Kidney capillary endothelial cell (primary cell): Measurements from ENCODE around the gene LACTB.
"Not testable (repeated sequence)": the region's sequence is repeated elsewhere in the genome, so short reads cannot be mapped to it uniquely, and the experiment has no call there.

Source experiments
- DNase-seq: peaks from one replicate; pipeline ENCODE4 v3.0.0-alpha.2; 2018; ENCODE audit warnings: low spot score

LACTB gene

DNA sequence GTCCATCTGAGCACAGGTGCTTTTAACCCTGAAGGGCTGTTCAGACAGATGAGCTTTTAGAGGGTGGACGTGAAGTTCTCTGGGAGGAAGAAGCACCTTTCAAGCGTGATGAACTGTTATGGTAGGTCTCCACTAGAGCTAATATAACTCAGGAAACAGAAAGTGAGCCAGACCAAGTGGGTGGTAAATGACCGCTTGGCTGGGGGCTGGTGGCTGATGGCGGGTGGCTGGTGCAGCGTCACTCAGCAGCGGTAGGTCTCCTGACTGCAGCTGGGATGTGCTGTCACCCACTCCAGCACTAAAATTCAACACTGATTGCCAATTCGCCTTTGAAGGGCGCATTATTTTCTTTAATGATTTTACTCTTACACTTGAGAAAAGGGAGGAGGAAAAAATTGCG, 31.2 kb upstream of the LACTB start:
- DNase-seq: no peak

DNA sequence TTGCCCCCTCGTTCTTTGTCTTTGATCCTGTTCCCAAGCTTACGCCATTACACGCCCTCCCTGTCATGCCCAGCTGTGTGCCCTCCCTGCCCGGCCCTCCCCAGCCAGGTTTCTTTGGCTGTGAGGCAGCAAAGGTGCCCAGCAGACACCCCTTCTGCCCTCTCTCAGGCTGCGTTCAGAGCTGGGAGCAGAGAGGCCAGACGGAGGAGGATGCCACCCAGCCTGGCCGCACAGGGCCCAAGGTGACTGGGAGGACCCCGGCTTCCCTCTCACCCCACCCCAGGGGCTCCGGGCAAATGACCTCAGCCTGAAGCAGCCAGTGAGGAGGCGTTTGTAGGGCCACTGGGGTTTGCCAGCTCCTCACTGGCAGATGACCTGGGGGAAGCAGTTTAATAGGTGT, 30.8 kb upstream of the LACTB start:
- no peak for DNase-seq

DNA sequence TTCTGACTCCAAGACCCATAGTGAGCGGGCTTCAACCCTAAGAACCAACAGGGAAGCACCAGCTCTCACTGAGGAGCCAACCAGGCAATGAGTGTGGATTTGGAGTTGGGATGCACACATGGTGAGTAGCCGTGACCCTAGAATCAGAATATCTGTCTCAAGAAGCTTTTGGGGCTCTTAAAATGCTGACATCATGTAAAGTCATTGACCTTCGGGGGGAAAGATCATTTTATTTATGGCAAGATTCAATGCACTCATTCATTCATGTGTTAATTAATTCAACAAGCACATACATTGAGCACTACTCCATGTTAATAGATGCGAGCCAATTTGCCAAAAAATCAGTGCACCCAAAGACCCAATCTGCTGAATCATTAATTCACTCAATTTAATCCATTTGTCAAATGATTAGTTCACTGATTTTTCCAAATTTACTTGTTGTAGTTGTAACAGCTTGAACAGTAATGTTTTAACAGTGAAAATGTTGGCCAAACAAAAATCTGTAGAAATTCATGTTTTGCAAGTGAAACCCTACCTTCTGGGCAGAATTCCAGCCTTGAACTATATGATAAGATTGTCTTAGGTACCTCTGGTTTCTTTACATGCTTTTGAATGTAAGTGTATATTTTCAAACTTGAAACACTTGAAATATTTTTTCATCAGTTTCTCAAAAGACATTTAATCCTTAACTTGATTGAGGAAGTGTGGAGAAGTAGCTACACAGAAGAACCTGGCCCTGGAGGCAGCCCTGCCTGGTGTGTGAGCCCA, 29.8 kb upstream of the LACTB start:
- no peak for DNase-seq

DNA sequence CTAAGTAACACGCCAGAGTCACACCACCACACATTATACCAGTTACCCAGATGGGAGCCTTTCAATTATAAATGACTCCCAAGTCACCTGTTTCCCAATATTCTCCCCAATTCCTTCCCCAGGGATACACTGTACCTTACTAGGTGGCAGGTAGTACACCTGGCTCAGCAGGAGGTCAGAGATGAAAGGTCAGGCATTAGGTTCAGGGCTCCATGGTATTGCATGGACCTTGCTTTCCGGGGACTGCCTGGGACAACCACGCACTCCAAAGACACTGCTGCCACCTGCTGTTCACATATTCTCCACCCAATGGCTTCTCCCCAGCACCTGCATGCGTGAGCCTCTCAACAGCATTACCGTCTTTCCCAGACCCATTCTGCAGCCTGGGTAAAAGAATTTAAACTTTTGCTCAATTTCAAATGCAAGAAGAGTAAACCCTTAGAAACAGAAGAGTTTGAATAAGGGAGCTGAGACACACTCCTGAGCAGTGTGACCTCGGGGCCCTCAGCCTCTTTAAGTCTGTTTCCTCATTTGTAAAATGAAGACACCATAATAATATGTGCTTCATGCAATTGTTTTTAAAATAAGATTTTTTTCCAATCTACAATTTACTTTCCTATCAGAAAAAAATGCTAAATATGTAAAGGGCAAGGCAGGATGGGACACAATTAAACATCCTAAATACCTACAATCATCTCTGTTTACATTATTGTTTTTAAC, 28.0 kb upstream of the LACTB start:
- peak; percentile 71 for DNase-seq

DNA sequence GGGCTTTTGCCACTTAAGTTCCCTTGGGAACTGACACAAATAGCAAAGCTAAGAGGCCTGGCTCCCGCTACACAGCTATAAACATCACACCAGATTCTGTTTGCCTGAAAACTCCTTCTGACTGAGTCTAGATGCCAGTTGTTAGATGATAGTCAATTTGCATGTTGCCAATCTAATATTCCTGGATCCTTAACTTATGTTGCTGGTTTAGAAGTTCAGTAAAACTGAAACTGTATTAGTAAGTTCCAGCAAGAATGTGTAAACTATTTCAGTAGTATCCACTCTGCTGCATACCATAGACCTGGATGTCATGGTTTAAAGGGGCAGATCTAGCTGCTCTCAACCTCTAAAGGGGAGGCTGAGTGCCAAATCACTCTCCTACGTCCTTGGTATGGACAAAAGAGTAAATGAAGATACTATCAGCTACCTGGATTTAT, 27.1 kb upstream of the LACTB start:
- no peak for DNase-seq

DNA sequence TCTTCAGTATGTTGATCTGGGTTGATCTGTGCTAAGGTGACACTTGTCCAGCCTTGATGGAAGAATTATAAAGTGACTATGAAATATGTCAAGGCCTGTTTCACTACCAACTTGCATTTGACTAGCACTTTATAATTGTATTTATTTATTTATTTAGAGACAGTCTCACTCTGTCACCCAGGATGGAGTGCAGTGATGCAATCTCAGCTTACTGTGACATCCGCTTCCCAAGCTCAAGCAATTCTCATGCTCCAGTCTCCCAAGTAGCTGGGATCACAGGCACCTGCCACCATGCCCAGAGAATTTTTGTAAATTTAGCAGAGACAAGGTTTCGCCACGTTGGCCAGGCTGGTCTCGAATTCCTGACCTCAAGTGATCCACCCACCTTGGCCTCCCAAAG, 25.5 kb upstream of the LACTB start:
- DNase-seq: no peak

DNA sequence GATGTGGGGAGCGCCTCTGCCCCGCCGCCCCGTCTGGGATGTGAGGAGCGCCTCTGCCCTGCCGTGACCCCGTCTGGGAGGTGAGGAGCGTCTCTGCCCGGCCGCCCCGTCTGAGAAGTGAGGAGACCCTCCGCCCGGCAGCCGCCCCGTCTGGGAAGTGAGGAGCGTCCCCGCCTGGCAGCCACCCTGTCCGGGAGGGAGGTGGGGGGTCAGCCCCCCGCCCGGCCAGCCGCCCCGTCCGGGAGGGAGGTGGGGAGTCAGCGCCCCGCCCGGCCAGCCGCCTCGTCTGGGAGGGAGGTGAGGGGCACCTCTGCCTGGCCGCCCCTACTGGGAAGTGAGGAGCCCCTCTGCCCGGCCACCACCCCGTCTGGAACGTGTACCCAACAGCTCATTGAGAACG, 22.8 kb upstream of the LACTB start:
- not testable (repeated sequence) for DNase-seq

DNA sequence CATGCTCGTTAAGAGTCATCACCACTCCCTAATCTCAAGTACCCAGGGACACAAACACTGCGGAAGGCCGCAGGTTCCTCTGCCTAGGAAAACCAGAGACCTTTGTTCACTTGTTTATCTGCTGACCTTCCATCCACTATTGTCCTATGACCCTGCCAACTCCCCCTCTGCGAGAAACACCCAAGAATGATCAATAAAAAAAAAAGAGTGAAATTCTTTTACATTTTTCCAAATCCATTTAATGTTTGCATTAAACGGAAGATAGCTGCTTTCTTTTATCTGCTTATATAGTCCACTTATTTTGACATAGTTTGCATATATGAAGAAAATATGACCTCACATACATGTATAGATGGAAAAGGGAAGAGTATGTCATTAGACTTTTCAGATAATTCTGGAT, 22.1 kb upstream of the LACTB start:
- DNase-seq: not testable (repeated sequence)

DNA sequence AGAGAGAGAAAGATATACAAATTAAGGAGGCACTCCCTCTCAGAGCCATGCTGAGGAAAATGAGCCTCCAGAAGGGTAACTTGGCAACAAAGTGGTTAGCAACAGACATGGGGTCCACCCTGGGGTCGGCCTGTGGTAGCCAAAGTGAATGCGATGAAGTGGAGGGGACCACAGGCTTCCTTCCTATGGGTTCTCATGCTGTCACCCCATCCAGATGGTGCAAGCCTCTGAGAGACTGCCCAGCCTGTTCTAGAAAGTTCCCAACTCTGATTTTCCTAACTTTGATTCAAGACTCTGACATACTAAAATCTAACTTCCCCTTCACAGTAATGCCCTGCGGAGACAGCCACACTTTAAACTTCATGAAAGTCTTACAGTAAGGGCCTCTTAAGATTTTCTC, 18.2 kb upstream of the LACTB start:
- no peak for DNase-seq

DNA sequence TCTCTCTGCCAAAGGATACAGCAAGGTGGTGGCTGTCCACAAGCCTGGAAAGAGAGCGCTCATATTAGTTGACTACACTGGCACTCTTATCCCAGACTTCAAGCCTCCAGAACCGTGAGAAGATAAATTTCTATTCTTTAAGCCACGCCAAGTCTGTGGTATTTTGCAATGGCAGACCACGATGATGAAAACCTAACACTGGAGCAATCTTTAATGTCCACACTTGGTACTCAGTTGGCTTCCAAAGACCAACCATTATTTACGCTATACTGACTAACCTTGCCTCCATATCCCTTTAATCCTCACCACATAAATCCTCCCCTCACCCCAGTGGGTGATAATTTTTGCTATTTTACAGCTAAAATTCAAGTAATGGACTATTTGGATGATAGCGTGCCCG, 16.9 kb upstream of the LACTB start:
- DNase-seq: no peak

DNA sequence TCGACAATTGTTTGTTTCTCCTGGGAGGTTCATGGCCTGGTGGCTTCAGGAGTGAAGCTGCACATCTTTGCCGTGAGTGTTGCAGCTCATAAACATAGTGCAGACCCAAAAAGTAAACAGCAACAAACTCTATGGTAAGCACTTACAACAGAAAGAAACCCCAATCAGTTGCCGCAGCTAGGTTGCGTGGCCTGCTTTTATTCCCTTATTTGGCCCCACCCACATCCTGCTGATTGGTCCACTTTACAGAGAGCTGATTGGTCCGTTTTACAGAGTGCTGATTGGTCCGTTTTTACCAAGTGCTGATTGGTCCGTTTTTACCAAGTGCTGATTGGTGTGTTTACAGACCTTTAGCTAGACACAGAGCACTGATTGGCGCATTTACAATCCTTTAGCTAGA, 16.3 kb upstream of the LACTB start:
- DNase-seq: not testable (repeated sequence)

DNA sequence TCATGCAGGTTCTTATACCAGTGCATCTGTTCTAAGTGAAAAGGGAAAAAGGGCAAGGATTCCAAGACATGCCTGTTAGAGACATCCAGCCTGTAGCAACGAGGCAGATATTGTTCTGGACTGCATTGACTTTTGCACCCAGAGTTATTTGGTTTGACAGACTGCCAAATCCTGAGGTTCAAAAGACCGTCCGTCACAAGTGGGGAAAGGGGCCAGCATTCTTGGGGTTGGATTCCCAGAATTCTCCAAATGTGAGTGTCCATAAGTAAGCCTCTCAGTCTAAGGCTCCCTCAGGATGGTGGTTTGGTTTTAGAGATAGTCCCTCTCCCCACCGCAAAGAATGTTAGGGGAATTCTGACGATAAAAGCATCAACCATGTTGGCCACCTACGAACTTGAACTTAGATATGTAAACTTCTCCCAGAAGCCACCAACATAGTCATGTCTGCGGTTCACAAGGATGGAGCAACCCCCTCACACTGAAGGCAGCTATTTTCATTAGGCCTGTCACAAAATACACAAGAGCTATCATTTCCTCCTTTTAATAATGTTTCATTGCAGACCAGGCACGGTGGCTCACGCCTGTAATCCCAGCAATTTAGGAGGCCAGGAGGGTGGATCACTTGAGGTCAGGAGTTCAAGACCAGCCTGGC, 13.6 kb upstream of the LACTB start:
- no peak for DNase-seq

DNA sequence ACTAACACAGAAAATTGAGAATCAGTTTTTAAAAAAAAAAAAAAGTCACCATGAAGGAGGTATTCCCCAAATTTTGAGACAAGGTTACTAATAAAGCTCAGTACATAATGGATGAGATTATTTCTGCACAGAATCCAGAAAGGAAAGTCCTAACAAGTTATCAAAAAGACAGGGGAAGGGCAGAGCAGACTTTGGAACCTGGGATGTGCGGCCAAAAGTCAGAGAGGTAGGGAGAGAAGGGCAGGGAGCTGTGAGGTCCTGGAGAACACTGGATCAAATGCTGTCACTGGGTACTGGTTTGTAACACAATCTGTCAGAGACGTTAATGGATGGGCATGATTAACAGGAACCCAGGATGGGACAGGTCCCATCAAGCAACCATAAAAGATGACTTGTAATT, 12.2 kb upstream of the LACTB start:
- DNase-seq: no peak

DNA sequence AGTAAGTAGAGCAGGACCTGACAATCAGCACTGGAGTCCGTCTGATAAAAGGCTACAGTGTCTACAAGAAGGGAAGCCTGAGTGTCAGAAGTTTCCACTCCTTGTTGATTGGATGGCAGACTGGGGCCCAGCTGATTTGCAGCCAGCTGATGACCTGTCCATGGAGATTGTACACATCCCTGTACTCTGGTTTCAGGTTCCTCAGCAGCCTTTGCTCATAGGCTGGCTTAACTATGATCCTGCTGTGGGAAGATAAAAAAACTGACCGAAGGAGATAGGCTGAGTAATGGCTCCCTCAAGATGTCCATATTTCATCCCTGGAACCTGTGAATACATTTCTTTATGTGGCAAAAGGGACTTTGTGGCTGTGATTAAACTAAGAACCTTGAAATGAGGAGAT, 11.7 kb upstream of the LACTB start:
- DNase-seq: no peak

DNA sequence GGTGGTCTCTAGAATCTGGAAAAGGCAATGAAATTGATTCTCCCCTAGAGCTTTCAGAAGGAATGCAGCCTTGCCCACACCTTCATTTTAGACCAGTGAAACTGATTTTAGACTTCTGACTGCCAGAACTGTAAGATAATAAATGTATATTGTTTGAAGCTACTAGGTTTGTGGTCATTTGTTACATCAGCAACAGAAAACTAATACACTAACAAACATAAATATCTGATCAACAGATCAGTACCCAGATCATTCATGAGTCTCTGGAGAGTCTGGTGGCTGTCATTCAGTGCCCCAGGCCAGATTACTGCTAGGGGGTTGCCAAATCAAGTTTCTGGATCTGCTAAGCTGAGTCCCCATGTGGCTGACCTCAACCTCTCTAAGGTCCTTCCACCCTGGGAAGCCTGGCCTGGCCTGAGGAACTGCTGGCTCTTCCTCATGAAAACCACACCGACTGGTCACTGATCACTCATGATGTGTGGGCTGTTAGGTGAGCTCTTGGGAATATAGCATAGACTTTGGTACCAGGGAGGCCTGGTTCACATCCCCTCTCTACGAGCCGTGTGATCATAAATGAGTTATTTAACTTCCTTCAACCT, 11.1 kb upstream of the LACTB start:
- no peak for DNase-seq

DNA sequence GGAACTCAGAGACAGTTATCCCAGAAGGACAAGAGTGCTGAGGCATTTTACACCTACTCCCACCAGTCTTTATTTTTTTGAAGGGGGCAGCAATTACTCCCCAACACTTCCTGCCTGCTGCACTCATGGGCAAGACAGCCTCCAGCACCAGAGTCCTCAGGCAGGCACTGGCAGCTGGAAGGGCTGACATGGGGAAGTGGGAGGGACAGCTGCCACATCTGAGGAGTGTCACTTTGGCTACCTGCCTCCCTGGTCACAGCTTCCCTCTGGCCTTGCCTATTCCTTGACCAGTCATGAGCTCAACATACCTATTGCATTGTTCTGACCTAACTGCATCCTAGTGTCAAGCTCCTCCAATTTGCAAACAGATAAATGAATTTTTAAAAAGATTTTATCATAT, 10.2 kb upstream of the LACTB start:
- no peak for DNase-seq

DNA sequence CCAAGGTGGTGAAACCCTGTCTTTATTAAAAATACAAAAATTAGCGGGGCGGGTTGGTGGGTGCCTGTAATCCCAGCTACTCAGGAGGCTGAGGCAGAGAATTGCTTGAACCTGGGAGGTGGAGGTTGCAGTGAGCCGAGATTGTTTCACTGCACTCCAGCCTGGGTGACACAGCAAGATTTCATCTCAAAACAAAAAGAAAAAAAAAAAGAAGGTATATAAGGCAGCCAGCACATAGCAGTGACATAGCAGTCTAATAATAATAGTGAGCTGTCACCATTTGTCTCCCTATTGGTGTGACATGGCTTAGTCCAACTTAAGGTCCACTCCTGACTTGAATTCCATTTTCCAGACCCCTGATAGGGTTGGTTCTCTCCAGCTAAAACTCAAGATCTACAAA, 8.8 kb upstream of the LACTB start:
- no peak for DNase-seq

DNA sequence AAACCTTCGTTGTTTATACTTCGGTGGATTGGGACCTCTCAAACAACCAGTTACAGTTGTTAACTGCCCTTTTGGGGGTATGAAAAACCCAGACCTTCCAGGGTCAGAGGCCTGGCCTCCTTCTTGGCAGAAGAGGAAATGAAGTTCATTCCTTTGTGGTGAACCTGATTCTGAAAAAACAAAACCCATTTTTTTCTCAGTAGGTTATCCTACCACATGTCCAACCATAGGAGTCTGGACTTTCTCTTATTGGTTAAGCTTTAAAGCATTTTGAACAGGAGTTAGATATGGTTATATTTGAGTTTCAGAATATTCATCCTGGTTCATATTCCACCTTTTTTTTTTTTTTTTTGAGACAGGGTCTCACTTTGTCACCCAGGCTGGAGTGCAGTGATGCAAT, 7.2 kb upstream of the LACTB start:
- DNase-seq: no peak

DNA sequence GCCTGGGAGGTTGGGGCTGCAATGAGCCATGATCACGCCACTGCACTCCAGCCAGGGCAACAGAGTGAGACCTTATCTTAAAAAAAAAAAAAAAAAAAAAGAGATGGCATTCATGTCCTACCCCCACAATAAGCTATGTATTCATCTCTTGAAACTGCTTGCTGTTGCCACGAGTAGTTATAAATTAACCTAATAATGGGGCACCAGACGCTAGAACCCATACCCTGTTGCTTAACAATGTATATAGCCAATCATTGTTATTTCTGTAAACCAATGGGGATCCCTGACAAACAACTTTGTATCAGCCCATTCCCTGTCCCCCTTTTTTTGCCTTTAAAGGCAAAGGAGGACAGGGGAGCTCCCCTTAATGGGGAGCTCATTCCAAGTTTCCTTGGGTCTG, 2.8 kb upstream of the LACTB start:
- DNase-seq: no peak

DNA sequence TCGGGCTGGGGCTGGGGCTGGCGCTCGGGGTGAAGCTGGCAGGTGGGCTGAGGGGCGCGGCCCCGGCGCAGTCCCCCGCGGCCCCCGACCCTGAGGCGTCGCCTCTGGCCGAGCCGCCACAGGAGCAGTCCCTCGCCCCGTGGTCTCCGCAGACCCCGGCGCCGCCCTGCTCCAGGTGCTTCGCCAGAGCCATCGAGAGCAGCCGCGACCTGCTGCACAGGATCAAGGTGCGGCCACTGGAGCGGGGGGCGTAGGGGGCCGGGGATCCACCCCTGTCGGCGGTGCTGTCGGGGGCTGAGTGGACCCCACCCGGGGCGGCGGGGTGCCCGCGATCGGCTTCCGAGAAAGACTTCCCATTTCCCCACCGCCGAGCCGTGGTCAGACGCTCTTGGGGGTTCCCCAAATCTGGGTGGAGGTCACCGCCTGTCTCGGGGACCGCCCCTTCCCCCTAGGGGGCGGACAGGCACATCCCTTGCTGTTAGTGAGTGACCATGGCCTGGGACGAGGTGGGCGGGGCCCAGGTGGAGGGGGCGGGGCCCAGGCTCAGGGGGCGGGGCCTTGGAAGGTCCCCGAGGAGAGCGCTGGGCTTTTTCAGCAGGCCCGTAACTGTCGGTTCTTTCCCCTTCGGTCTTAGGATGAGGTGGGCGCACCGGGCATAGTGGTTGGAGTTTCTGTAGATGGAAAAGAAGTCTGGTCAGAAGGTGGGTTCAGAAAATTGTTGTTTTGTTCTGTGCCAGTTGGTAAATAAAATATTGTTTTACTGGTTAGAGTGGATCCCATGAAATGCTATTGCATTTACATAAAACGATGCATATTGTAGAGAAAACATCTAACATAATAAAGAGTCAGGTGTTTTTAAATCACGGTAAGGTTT, 578 bp downstream of the LACTB start:
- peak; percentile 55 for DNase-seq

DNA sequence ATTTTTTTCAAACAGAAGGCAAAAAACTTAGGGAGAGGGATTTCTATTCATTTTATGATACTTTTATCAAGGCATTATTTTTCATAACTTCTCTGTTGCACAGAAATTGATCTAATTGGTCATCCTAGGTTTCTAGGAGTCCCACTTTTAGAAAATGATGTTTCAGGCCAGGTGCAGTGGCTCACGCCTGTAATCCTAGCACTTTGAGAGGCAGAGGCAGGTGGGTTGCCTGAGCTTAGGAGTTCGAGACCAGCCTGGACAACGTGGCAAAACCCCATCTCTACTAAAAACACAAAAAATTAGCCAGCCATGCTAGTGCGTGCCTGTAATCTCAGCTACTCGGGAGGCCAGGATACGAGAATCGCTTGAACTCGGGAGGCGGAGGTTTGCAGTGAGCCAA, 2.8 kb downstream of the LACTB start:
- DNase-seq: no peak

DNA sequence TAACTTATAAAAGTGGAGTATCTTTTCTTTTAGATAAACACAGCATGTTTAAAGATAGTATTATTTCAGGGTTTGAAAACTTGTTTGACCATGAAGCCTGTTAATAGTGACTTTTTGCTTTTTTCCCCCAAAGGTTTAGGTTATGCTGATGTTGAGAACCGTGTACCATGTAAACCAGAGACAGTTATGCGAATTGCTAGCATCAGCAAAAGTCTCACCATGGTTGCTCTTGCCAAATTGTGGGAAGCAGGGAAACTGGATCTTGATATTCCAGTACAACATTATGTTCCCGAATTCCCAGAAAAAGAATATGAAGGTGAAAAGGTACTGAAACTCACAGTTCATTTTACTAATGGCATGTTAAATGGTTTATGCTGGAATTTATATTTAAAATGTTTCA, 5.1 kb downstream of the LACTB start:
- DNase-seq: no peak
